ENCODE results near the gene HCFC1.

Gene HCFC1

GRCh38 chrX:153925739-153926551 is 45.7 kb downstream of the HCFC1 start, which contains the start of gene ARHGAP4:
ARHGAP4 (minus strand) TSS chrX:153926264; CDS start chrX:153926202, 62 bp downstream.
- peak in 1 of 3 experiments; percentile 44 for DNase-seq (ENCODE audit: low read depth in 2 of 3, low spot score in 2 of 3)

GRCh38 chrX:153925387-153925738 is 46.3 kb downstream of the HCFC1 start:
- DNase-seq (ENCODE audit: low read depth in 2 of 3, low spot score in 2 of 3): no peak

DNA sequence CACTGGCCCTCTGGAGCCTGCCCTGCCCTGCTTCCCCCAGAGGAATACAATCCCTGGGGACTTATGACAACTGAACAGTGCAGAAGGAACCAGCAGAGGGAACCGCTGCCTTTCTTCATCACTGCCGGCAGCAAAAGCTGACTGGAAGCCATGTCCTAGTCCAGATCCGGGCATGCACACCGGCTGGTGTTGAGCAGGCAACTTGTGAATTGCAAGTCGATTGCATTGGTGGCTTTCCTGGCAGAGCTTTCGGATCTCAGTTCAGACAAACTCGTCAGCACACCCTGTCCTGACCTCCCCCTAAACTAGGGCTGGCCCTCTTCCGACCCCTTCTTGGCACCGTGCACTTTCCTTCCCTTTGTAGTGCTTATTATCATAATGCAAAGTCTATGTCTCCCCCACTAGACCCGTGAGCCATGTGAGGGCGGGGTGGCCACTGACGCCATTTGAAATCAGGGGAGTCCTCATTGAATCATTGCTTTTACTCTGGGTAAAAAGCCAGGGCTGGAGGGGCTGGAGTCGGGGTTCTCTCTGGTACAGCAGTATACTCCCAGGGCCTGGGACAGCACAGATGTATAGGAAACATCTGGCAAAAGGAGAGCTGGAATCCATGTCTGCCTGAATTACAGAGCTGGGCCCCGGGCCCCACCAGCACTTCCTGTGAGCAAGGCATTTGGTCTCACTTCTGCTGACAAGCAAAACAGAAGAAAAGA is 47.3 kb downstream of the HCFC1 start:
- DNase-seq (ENCODE audit: low read depth in 2 of 3, low spot score in 2 of 3): no peak

DNA sequence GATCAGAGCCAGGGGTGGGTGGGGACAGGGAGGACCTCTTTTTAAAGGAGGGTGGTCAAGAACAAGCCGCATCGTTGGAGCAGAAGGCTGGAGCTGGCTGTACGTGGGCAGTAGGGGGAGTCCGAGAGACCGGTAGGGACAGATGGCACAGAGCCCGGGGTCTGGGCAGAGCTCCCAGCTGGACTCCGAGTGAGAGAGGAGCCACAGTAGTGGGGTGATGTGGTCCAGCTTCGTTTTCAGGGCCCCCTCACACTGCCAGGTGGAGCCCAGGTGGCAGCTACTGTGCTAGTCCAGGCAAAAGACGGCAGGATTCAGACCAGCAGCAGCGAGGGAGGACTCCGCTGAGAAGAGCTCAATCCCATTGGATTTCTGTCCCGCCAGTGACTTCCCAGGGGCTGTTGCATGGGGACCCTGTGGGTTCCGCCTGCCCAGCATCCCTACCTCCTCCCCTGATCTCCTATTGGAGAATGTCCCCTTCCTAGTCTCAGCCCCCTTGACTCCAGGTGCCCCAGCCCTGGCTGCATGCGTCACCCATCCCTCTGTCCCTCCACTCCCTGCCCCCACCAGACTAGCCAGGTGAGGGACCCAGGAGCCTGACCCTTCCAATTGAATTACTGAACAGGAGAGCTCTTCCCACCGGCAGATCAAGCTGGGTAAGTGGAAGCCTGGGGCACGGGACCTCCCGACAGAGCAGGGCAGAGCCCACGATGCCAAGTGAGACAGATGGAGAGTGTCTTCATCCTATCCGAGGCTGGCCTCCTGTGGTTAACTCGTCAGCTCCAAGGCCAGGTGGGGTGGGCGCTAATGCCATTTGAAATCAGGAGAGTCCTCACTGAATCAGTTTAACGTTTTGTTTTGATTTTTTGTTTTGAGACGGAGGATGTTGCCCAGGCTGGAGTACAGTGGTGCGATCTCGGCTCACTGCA is 48.4 kb downstream of the HCFC1 start:
- no peak for DNase-seq (ENCODE audit: low read depth in 2 of 3, low spot score in 2 of 3)

DNA sequence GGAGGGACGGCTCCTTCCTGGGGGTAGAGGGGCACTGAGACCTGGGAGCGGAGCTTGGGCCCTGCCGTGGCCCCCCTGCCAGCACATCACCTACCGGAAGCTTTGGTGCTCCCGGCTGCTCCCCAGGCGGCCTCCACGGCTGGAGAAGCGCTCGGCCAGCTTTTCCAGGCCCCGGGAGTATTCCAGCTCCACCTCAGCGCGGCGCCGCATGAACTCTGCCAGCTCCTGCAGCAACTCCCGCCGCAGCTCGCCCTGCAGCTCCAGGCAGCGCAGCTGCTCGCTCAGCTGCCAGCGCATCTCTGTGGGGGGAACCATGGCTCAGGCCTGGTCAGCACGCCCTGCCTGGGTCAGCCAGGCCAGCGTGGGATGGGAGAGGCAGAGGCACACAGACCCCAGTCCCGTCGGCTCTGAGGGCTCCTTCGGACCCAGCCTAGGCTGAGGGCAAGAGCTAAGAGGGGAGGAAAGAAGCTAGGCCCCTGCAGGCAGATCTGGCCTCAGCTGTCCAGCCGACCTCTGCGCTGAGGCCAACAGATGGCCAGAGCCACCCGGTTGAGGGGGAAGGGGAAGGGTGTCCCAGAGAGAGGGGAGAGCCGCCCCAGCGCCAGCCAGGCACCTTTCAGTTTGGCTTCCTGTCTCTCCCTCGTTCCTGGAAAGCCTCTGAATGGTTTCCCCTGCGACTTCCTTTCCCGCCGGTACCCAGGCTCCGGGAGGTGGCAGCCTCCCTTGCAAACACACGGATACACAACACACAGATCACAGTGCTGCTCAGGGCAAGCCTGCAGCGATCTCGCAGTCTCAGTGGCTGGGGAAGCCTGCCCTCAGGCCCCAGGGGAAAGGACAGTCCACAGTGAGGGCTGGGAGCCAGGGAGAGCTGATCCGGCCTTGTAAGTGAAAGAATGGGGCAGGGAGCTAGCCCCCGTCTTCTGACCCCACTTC is 49.8 kb downstream of the HCFC1 start:
- no peak for DNase-seq (ENCODE audit: low read depth in 2 of 3, low spot score in 2 of 3)

GRCh38 chrX:153921070-153921469 is 50.5 kb downstream of the HCFC1 start:
- no peak for DNase-seq (ENCODE audit: low read depth in 2 of 3, low spot score in 2 of 3)

- no peak for DNase-seq (ENCODE audit: low read depth in 2 of 3, low spot score in 2 of 3)
Measured at GRCh38 chrX:153920546-153920945, 51.1 kb downstream of the HCFC1 start.

GRCh38 chrX:153919281-153919680 is 52.3 kb downstream of the HCFC1 start:
- no peak for DNase-seq (ENCODE audit: low read depth in 2 of 3, low spot score in 2 of 3)

DNA sequence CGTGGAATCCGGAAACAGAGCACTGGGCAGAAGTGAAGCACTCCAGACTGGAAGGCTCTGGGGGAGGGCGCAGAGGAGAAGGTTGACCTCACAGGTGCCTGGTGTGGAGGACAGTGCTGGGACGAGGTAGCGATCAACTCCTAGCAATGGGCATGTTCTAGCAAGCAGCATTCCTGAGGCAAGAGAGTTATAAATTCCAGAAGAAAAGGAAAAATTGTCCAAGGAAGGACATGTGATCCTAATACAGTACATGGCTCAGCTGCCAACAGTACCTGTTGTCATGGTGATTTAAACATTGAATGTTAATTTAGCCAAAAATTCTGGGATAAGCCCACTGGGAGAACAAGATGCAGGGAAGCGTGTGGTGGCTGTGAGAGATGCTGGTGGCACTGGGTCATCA is 53.7 kb downstream of the HCFC1 start:
- DNase-seq (ENCODE audit: low read depth in 2 of 3, low spot score in 2 of 3): no peak

- no peak for DNase-seq (ENCODE audit: low read depth in 2 of 3, low spot score in 2 of 3)
Measured at GRCh38 chrX:153913701-153914100, 57.9 kb downstream of the HCFC1 start.

GRCh38 chrX:153913211-153913610 is 58.4 kb downstream of the HCFC1 start:
- DNase-seq (ENCODE audit: low read depth in 2 of 3, low spot score in 2 of 3): no peak

- no peak for DNase-seq (ENCODE audit: low read depth in 2 of 3, low spot score in 2 of 3)
Measured at GRCh38 chrX:153911798-153912197, 59.8 kb downstream of the HCFC1 start.

DNA sequence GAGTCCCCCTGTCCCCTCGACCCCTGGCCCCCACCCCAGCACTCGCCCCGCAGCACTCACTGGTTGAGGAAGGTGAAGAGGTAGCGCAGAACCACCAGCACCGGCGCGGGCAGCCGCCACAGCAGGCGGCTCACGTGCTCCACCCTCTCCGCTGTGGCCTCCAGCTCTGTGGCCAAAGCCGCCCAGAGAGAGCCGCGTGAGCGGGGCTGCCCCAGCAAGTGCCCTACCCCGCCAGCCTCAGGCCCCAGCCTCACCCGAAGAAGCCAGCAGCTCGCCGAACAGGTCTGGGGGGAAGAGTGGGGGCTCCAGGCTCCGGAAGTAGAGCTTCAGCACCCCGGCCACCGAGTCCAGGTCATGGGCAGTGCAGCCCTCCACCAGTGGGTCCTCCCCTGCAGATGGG is 61.2 kb downstream of the HCFC1 start:
- no peak for DNase-seq (ENCODE audit: low read depth in 2 of 3, low spot score in 2 of 3)

GRCh38 chrX:153909980-153910360 is 61.6 kb downstream of the HCFC1 start:
- no peak for DNase-seq (ENCODE audit: low read depth in 2 of 3, low spot score in 2 of 3)

- no peak for DNase-seq (ENCODE audit: low read depth in 2 of 3, low spot score in 2 of 3)
Measured at GRCh38 chrX:153909024-153909979, 62.3 kb downstream of the HCFC1 start.

DNA sequence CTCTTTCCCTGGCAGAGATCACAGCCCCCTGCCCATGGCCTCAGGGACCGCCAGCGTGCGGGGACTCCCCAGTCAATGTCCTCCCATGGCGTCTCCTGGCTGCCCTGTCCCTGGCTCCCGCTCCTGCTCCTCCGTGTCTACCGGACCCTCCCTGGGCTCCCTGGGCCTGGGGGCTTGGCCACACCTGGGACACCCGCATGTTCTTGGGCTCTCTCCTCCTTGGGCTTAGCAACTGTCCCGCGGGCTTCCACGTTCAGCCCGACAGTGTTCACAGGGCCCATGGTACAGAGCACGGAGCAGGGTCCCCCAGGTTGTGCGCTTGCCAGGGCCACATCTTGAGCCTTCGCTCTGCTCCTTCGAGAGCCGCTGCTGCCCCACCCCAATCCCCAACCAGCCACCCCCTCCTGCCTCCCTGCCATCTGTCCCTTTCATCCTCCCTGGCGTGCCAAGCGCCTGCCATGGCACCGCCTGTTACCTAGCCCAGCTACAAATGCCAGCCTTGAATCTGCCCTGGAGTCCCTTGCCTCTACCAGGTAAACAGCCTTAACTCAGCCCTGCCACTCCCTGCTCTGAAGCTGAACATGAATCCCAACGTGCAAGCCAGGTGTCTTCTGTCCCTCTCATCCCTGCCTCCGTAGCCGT is 63.3 kb downstream of the HCFC1 start:
- DNase-seq (ENCODE audit: low read depth in 2 of 3, low spot score in 2 of 3): no peak

DNA sequence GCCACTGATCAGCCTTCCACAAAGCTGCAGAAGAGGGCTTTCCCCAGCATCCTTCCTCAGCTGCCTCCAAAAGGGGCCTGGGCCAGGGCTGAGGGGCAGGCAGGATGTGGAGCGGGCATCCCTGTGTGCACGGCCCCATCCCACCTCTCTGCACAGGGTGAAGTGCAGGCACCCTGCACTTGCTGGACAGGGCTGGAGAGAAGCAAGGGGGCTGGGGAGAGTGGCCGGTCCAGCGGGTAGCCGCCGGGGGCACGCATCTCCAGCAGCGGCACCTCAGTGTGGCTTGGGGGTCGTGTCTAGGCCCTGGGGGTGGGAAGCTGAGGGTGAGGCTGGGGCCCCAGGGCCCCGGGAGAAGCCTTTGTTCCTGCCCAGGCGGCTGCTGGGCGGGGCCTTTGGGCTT is 64.2 kb downstream of the HCFC1 start:
- no peak for DNase-seq (ENCODE audit: low read depth in 2 of 3, low spot score in 2 of 3)

- DNase-seq (ENCODE audit: low read depth in 2 of 3, low spot score in 2 of 3): no peak
Measured at GRCh38 chrX:153906126-153906917, 65.3 kb downstream of the HCFC1 start.
